Fibroblast of peridontal ligament (primary cell): ENCODE results near the gene CTBP2.

ENCODE experiments used
- DNase-seq: peaks from one replicate; pipeline ENCODE4 v3.0.0-alpha.2; 2010; ENCODE audit errors: extremely low read depth

The CTBP2 gene

DNA sequence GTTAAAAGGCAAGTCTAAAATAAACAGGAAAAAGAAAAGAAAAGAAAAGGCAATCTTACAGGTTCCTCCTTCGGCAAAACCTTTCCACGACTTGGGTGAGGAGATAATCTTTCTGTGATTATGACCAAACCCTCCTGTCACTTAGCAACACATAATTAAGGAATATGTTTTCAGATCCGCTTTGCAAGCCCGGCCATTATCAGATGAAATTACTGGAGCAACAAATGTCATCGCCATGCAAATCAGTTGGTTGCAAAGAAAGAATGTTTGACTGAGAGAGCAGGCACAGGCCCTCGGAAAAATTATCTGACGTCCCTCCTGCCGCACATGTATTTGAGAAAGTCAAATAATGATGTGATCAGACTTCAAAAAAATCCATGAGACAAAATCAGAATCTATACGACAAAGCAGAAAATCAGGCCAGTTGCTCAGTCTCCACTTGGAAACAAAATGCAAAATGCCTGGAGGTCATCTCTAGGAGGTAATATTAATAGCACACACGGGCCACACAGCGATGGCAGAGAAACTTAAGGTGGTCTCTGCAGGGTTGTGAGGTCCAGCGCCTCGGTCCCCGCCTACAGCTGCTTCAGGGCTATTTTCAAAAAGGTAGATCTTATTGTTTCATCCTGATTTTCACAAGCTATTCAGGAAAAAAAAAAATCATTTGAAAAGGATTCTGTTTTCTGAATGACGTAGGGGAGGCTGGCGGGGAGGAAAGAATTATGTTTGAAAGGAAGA is 135.7 kb downstream of the CTBP2 start:
- no peak for DNase-seq

- DNase-seq, result peak; percentile 54
Measured at GRCh38 chr10:125023862-125024496, 136.4 kb downstream of the CTBP2 start.

DNA sequence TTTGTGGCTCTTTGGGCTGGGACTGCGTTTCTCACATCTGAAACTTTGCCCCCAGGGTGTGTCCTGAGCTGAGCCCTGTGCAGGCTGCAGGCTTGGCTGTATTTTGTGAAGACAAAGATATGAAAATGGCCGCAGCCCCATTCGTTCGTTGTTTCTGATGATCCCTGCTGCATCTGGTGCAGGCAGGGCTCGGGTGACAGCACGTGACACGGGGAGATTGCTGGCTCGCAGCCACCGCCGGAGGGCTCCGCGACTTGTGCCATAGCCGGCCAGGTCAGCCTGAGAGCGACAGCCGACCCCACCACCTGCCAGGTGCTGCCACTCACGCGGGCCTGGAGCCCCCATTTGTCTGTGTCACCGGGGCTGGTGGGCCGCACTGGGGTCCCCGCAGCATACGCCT is 137.1 kb downstream of the CTBP2 start:
- no peak for DNase-seq

- no peak for DNase-seq
Measured at GRCh38 chr10:125022671-125023070, 137.7 kb downstream of the CTBP2 start.

DNA sequence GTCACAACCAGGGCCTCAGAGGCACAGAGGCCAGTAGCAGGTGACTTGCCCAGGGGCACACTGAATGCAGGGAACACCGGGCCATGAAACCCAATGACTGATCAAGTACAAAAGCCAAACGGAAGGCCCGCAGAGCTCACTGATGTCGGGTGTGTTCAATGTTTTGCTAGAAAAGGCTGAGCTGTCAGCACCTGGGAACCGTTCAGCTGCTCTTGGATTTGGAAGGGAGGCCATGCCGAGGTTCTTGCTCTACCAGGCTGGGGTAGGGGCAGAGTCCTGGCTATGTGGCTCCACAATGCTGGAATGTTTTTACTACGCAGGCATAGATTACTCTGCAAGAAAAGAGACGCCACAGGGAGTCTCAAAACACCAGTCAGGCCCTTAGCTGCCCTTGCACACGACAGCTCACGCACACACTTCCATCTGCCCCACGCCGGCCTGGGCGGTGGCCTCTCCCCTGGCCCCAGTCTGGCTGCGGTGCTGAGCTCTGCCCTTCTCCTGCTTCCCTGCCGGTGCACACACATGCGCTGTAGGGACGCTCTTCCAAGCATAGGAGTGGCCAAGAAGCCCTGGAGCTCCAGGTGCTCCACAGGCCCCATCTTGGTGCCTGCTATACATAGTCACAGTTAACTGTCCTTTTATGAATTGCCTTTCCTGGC is 138.5 kb downstream of the CTBP2 start:
- DNase-seq, result no peak

- no peak for DNase-seq
Measured at GRCh38 chr10:125020871-125021270, 139.5 kb downstream of the CTBP2 start.

DNA sequence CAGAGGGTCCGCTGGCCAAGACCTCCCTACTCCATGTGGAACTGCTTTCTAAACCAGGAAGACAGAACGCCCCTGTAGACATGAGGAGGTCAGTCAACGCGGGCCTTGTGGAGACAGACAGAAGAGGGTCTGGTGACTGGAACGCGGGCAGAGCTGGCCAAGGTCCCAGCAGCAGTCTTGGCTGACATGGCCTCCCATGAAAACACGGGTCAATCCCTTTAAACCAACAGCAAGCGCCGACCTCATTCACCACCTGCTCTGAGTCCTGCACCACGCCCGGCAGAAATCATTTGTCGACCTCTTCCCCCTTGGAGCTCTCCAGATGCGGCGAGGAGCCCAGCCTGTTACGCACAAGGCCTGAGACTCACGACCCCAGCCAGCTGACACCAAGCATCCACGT is 140.0 kb downstream of the CTBP2 start:
- no peak for DNase-seq

GRCh38 chr10:125018576-125019143 is 141.7 kb downstream of the CTBP2 start:
- DNase-seq, result no peak

GRCh38 chr10:125017547-125018298 is 142.6 kb downstream of the CTBP2 start:
- DNase-seq, result no peak

GRCh38 chr10:125016611-125017202 is 143.7 kb downstream of the CTBP2 start:
- no peak for DNase-seq

DNA sequence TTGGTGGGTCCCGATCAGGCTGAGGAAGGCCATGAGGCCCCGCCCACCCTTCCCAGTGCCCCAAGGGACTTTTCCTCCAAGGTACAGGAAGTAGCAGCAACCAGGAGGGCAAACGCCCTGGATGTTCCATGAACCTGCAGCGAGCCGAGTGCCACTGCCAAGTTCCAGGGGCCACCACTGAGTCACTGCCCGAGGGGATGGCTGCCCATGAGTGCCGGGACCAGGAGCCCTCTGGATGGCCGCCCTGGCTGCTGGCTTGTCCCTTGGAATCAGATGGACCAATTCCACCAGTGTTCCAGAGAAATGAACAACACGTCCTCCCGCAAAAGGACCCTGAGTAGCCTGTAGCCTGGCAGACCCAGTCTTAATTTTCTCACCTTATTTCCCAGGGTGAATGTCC is 144.2 kb downstream of the CTBP2 start:
- DNase-seq, result no peak

GRCh38 chr10:125015356-125015944 is 144.9 kb downstream of the CTBP2 start:
- DNase-seq, result no peak

GRCh38 chr10:125014836-125015355 is 145.5 kb downstream of the CTBP2 start:
- no peak for DNase-seq

DNA sequence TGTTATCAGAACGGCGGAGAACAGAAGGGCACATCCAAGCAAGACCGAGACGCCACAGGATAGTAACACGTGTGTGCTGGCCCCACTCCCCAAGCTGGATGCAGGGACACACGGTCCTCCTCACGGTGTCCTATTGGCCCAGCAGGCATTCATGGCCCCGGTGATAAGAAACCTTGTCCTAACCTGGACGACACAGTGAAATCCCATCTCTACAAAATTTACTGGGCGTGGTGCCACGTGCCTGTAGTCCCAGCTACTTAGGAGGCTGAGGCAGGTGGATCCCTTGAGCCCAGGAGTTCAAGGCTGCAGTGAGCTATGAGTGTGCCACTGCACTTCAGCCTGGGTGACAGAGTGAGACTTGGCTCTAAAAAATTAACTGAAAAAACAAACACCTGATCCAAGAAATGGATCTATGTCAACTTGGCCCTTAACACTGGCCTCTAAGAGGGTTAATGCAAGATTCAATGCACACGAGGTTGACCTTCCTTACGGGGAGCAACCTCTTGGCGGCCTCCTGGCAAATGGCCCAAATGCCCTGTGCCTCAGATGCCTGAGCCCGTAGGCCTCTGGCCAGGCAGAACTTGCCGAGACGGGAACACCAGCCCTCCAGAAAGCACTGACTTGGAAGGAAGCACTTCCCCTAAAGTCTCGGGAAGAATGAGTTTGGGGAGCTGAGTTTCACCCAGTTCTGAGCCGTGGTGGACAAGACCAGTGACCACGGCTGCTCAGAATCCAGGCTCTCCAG is 146.1 kb downstream of the CTBP2 start:
- no peak for DNase-seq

- DNase-seq, result no peak
Measured at GRCh38 chr10:125013529-125013872, 146.9 kb downstream of the CTBP2 start.

- DNase-seq, result no peak
Measured at GRCh38 chr10:125012851-125013528, 147.4 kb downstream of the CTBP2 start.

DNA sequence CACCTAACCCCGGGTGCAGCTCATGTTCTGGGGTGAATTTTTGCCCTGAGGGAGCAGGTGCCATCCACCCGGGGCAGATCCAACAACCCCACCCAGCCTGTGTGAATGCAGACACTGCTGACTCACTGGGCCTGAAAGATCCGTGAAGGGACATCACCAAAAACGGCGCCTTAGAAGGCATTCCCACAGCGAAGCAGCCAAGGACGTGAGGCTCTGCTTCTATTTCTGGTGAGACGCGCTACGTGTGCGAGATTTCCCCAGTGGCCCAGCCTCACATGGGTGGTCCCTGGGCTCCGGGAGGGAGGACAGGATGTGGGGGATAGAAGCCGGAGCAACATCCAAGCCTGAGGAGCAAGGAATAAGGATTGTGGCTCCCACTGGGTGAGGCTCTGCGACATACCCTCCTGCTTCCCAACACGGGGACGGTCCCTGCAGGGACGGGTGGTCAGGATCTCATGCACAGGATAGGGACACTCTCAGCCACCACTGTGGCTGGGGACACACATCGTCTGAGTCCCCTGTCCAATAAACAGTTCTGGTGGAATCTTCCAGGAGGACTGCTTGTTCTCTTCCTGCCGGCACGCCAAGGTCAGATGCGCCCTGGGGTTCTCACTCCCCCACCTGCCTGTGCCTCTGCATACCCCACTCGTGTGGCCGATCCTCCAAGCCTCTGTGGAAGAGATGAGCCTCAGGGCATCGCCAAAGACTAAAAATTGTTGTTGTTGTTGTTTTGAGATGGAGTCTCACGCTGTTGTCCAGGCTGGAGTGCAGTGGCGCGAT is 148.2 kb downstream of the CTBP2 start:
- no peak for DNase-seq

- DNase-seq, result no peak
Measured at GRCh38 chr10:125011171-125011925, 149.0 kb downstream of the CTBP2 start.
